Measurements from ENCODE around the gene CTNNA2.

Gene CTNNA2

GRCh38 chr2:80058562-80058961, 545.7 kb downstream of the CTNNA2 start:
- TF ChIP-seq CTCF (IDR thresholded peaks at IDR 0.05; ENCODE audit: borderline replicate concordance, extremely low read depth, low read length, poor library complexity, severe bottlenecking): no peak
- TF ChIP-seq EZH2 (IDR thresholded peaks at IDR 0.05; ENCODE audit: borderline replicate concordance, low read depth, low read length, severe bottlenecking): no peak
- no peak overlapping the region for H3K4me3 ChIP-seq (ENCODE audit: low read depth in 1 of 2, low read length in 2 of 2)
- no peaks in the 10 kb centered on the region for H3K79me2 ChIP-seq (ENCODE audit: insufficient read depth, low read length)
- no peaks in the 10 kb centered on the region for H3K27me3 ChIP-seq (ENCODE audit: insufficient read depth, low read length, poor library complexity)
- no peaks in the 10 kb centered on the region for H3K9me3 ChIP-seq (ENCODE audit: insufficient read depth, low read length, severe bottlenecking)
- H2AFZ ChIP-seq (ENCODE audit: low read depth, low read length): no peak overlapping the region
- H3K9ac ChIP-seq (ENCODE audit: low read depth, low read length): no peak overlapping the region
- H3K36me3 ChIP-seq (ENCODE audit: insufficient read depth, low read length): no peaks in the 10 kb centered on the region
- no peaks in the 10 kb centered on the region for H4K20me1 ChIP-seq (ENCODE audit: insufficient read depth, low read length)
- DNase-seq (no peak), ATAC-seq (ENCODE audit: insufficient read depth, low read depth) (no peak)
- no peak overlapping the region for H3K4me2 ChIP-seq (ENCODE audit: insufficient read depth, low read length)
- H3K27ac ChIP-seq (ENCODE audit: low read length): no peak overlapping the region
- peaks cover 18% of the 10 kb centered on the region for H3K4me1 ChIP-seq (ENCODE audit: insufficient read depth, low read length)

GRCh38 chr2:80059447-80059846, 546.6 kb downstream of the CTNNA2 start:
- no peak overlapping the region for H3K4me3 ChIP-seq (ENCODE audit: low read depth in 1 of 2, low read length in 2 of 2)
- no peaks in the 10 kb centered on the region for H3K36me3 ChIP-seq (ENCODE audit: insufficient read depth, low read length)
- no peaks in the 10 kb centered on the region for H3K9me3 ChIP-seq (ENCODE audit: insufficient read depth, low read length, severe bottlenecking)
- DNase-seq: no peak
- H4K20me1 ChIP-seq (ENCODE audit: insufficient read depth, low read length): no peaks in the 10 kb centered on the region
- H2AFZ ChIP-seq (ENCODE audit: low read depth, low read length): no peak overlapping the region
- no peak overlapping the region for H3K9ac ChIP-seq (ENCODE audit: low read depth, low read length)
- no peaks in the 10 kb centered on the region for H3K79me2 ChIP-seq (ENCODE audit: insufficient read depth, low read length)
- no peaks in the 10 kb centered on the region for H3K27me3 ChIP-seq (ENCODE audit: insufficient read depth, low read length, poor library complexity)
- H3K4me2 ChIP-seq (ENCODE audit: insufficient read depth, low read length): no peak overlapping the region
- H3K4me1 ChIP-seq (ENCODE audit: insufficient read depth, low read length): peaks cover 18% of the 10 kb centered on the region
- TF ChIP-seq EZH2 (IDR thresholded peaks at IDR 0.05; ENCODE audit: borderline replicate concordance, low read depth, low read length, severe bottlenecking): no peak
- no peak for TF ChIP-seq CTCF (IDR thresholded peaks at IDR 0.05; ENCODE audit: borderline replicate concordance, extremely low read depth, low read length, poor library complexity, severe bottlenecking)
- H3K27ac ChIP-seq (ENCODE audit: low read length): no peak overlapping the region
- ATAC-seq (ENCODE audit: insufficient read depth, low read depth): no peak

GRCh38 chr2:80061881-80062280, 549.0 kb downstream of the CTNNA2 start:
- Histone ChIP-seq H3K9ac (ENCODE audit: low read depth, low read length) (no peak overlapping the region), H3K27ac (ENCODE audit: low read length) (no peak overlapping the region), H4K20me1 (ENCODE audit: insufficient read depth, low read length) (no peaks in the 10 kb centered on the region), H3K9me3 (ENCODE audit: insufficient read depth, low read length, severe bottlenecking) (no peaks in the 10 kb centered on the region), H3K36me3 (ENCODE audit: insufficient read depth, low read length) (no peaks in the 10 kb centered on the region), H2AFZ (ENCODE audit: low read depth, low read length) (no peak overlapping the region), H3K27me3 (ENCODE audit: insufficient read depth, low read length, poor library complexity) (no peaks in the 10 kb centered on the region), H3K4me1 (ENCODE audit: insufficient read depth, low read length) (peaks cover 18% of the 10 kb centered on the region), H3K4me3 (ENCODE audit: low read depth in 1 of 2, low read length in 2 of 2) (no peak overlapping the region), H3K4me2 (ENCODE audit: insufficient read depth, low read length) (no peak overlapping the region), H3K79me2 (ENCODE audit: insufficient read depth, low read length) (no peaks in the 10 kb centered on the region)
- TF ChIP-seq EZH2 (IDR thresholded peaks at IDR 0.05; ENCODE audit: borderline replicate concordance, low read depth, low read length, severe bottlenecking): no peak
- TF ChIP-seq CTCF (IDR thresholded peaks at IDR 0.05; ENCODE audit: borderline replicate concordance, extremely low read depth, low read length, poor library complexity, severe bottlenecking): no peak
- DNase-seq: peak; percentile 17
- ATAC-seq (ENCODE audit: insufficient read depth, low read depth): peak; percentile 74

GRCh38 chr2:80062298-80062697, 549.4 kb downstream of the CTNNA2 start:
- no peaks in the 10 kb centered on the region for H3K9me3 ChIP-seq (ENCODE audit: insufficient read depth, low read length, severe bottlenecking)
- H3K27me3 ChIP-seq (ENCODE audit: insufficient read depth, low read length, poor library complexity): no peaks in the 10 kb centered on the region
- DNase-seq (no peak), ATAC-seq (ENCODE audit: insufficient read depth, low read depth) (no peak)
- no peaks in the 10 kb centered on the region for H4K20me1 ChIP-seq (ENCODE audit: insufficient read depth, low read length)
- no peak overlapping the region for H3K27ac ChIP-seq (ENCODE audit: low read length)
- TF ChIP-seq EZH2 (IDR thresholded peaks at IDR 0.05; ENCODE audit: borderline replicate concordance, low read depth, low read length, severe bottlenecking) (no peak), CTCF (IDR thresholded peaks at IDR 0.05; ENCODE audit: borderline replicate concordance, extremely low read depth, low read length, poor library complexity, severe bottlenecking) (no peak)
- H3K79me2 ChIP-seq (ENCODE audit: insufficient read depth, low read length): no peaks in the 10 kb centered on the region
- peaks cover 18% of the 10 kb centered on the region for H3K4me1 ChIP-seq (ENCODE audit: insufficient read depth, low read length)
- no peak overlapping the region for H3K9ac ChIP-seq (ENCODE audit: low read depth, low read length)
- H3K36me3 ChIP-seq (ENCODE audit: insufficient read depth, low read length): no peaks in the 10 kb centered on the region
- no peak overlapping the region for H2AFZ ChIP-seq (ENCODE audit: low read depth, low read length)
- H3K4me3 ChIP-seq (ENCODE audit: low read depth in 1 of 2, low read length in 2 of 2): no peak overlapping the region
- H3K4me2 ChIP-seq (ENCODE audit: insufficient read depth, low read length): no peak overlapping the region
